ENCODE data around the gene GPR4. TPM values are rescaled to one million over a fixed set of nuclear protein-coding genes. Genes with fewer than 3 reads are reported as not detected.

GPR4 gene
- total and polyA plus RNA-seq, 2 of the 4 experiments (the other 2 are of a cell fraction) = 0.02 TPM; not detected in 1

DNA sequence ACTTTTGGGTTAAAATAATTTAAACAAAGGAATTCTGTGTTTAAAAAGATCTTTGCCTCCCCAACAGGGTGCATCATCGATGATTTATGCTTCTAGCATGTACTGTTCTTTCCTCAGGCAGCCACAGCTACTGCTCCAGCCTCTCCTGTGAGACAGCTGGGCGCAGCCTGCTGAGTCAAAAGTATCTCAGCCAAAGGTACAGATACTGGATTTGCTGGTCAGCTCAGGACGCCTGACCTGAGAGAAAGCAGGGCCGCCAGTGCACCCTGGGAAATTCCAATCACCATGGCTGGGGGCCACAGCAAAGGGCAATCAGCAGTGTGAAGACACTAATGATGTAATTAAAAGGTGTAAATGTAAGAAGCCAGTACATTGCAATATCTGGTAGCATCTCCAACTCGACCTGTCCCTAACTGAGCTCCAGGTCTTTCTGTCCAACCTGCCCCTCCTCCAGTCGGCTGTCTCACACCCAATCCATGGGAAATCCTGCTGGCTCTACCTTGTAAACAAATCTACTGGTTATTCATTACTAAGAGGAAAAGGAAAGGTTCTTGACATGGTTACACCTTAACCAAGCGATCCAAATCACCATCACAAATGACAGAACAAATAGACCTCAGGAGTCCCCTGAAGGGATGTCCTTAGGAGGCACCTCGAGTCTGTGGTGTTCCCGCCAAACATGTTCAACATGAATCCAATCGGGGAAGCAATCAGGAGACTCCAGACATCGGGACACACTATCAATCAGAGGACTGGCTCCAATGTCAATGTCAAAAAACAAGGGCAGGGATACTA is 24.7 kb downstream of the GPR4 start:
- H3K18ac ChIP-seq (ENCODE audit: low read depth, low read length) = peak overlapping the region; percentile 80
- H3K4me2 ChIP-seq (ENCODE audit: low read depth, low read length) = peak overlapping the region; percentile 66
- peak overlapping the region; percentile 95 for H4K5ac ChIP-seq (ENCODE audit: low read depth, low read length)
- H3K14ac ChIP-seq (replicated peaks; ENCODE audit: low read depth, low read length) = peak overlapping the region; percentile 74
- intact Hi-C loops (cut with micrococcal nuclease) = no loop called here
- peak overlapping the region; percentile 72; the same call in 1 of the 2 replicates for H2AK5ac ChIP-seq (ENCODE audit: low read depth, low read length)
- peaks cover 11% of the 10 kb centered on the region for H4K20me1 ChIP-seq (ENCODE audit: insufficient read depth, low read length)
- peak overlapping the region; percentile 66 for H2AK9ac ChIP-seq (replicated peaks; ENCODE audit: low read depth, low read length, poor library complexity)
- peak overlapping the region; percentile 87 for H3K27ac ChIP-seq (ENCODE audit: insufficient read depth, low read length)
- H2BK15ac ChIP-seq (ENCODE audit: low read depth, low read length) = peak overlapping the region; percentile 79
- no peaks in the 10 kb centered on the region for H3K9me3 ChIP-seq (ENCODE audit: control insufficient read depth, insufficient read depth, low read length)
- whole genome bisulfite sequencing, 2 experiments (ENCODE audit: extremely low coverage in 2 of 2, insufficient read length in 1 of 2) = 27% methylated on average over 3 of the region's 11 CpGs; no CpG with 5 or more reads in 1 of the 2 experiments
- in situ Hi-C loops (cut with MboI; ENCODE audit: low sequenced_read_pairs) = no loop called here
- peak overlapping the region; percentile 74 to 77 for H4K8ac ChIP-seq (ENCODE audit: low read depth in 2 of 2, low read length in 2 of 2)
- peaks cover 11% of the 10 kb centered on the region for H3K9me1 ChIP-seq (ENCODE audit: insufficient read depth, low read length)
- H3K79me1 ChIP-seq (ENCODE audit: low read depth in 1 of 2, low read length in 2 of 2) = peaks cover 34 to 72% of the 10 kb centered on the region in 2 experiments
- dilution Hi-C loops (cut with HindIII; ENCODE audit: low sequenced_read_pairs, unreplicated experiment) = no loop called here
- peak overlapping the region; percentile 93 for H2BK5ac ChIP-seq (ENCODE audit: low read depth, low read length, poor library complexity, severe bottlenecking)
- peak; percentile 96 for ATAC-seq (ENCODE audit: low read depth)
- peak overlapping the region; percentile 2; the same call in 1 of the 2 replicates for H3K9ac ChIP-seq (ENCODE audit: low read depth, low read length)
- H3K56ac ChIP-seq (ENCODE audit: extremely low read depth, insufficient read depth, low read length) = peak overlapping the region; percentile 37; the same call in 1 of the 2 replicates
- H2BK120ac ChIP-seq (ENCODE audit: low read depth, low read length) = peak overlapping the region; percentile 74
- H3K4me1 ChIP-seq (ENCODE audit: control insufficient read depth, insufficient read depth, low read length) = peaks cover 17% of the 10 kb centered on the region
- ChIA-PET POLR2A (ENCODE audit: unreplicated experiment) (interaction anchor here (0.5 kb wide), 1 partner anchor 42 kb away, joined by 6 read pairs; no protein-coding TSS in a partner anchor), CTCF (interaction anchor here (1.0 kb wide), 1 partner anchor 10 kb away, joined by 3 read pairs; no protein-coding TSS in a partner anchor)
- peak overlapping the region; percentile 75; the same call in 1 of the 2 replicates for H3K23ac ChIP-seq (ENCODE audit: low read depth, low read length)
- no peaks in the 10 kb centered on the region for H3K36me3 ChIP-seq (ENCODE audit: control insufficient read depth, insufficient read depth, low read length)
- no TSS peak for BruUV-seq (replicated peaks)
- H3K4ac ChIP-seq (ENCODE audit: low read depth, low read length) = peak overlapping the region; percentile 89
- no peak overlapping the region for H2AFZ ChIP-seq (replicated peaks; ENCODE audit: low read length, poor library complexity)
- H3K4me3 ChIP-seq (ENCODE audit: insufficient read depth, low read depth, low read length) = no peak overlapping the region
- H4K91ac ChIP-seq (ENCODE audit: insufficient read depth, low read depth, low read length) = peak overlapping the region; percentile 69
- H2BK20ac ChIP-seq (ENCODE audit: low read depth, low read length) = peak overlapping the region; percentile 84
- DNase-seq = peak; percentile 95
- no peaks in the 10 kb centered on the region for H3K27me3 ChIP-seq (ENCODE audit: control insufficient read depth, insufficient read depth, low read length)
- TF ChIP-seq NFE2L2 (IDR thresholded peaks at IDR 0.05; ENCODE audit: low read depth, low read length) = peak; percentile 34; the same call in 1 of the 2 replicates
- no peak for TF ChIP-seq CHD1 (IDR thresholded peaks at IDR 0.05; ENCODE audit: low read depth, low read length)
- no peak for TF ChIP-seq RFX5 (IDR thresholded peaks at IDR 0.05; ENCODE audit: low read depth, low read length)
- no peak; the same call in 1 of the 2 replicates for TF ChIP-seq CEBPB (IDR thresholded peaks at IDR 0.05; ENCODE audit: low read depth, low read length)
- no peak for TF ChIP-seq POLR2A (IDR thresholded peaks at IDR 0.05; ENCODE audit: low read depth, low read length)
- TF ChIP-seq RCOR1 (IDR thresholded peaks at IDR 0.05; ENCODE audit: insufficient replicate concordance, low read length) = no peak
- TF ChIP-seq SMC3 (IDR thresholded peaks at IDR 0.05; ENCODE audit: low read depth, low read length) = no peak; the same call in 1 of the 2 replicates
- no peak for TF ChIP-seq ELK1 (IDR thresholded peaks at IDR 0.05; ENCODE audit: borderline replicate concordance, low read depth, low read length)
- TF ChIP-seq, protein P1, sequence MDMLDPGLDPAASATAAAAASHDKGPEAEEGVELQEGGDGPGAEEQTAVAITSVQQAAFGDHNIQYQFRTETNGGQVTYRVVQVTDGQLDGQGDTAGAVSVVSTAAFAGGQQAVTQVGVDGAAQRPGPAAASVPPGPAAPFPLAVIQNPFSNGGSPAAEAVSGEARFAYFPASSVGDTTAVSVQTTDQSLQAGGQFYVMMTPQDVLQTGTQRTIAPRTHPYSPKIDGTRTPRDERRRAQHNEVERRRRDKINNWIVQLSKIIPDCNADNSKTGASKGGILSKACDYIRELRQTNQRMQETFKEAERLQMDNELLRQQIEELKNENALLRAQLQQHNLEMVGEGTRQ (IDR thresholded peaks at IDR 0.05; ENCODE audit: low read depth, low read length) = no peak
- TF ChIP-seq MAFK (IDR thresholded peaks at IDR 0.05; ENCODE audit: low read depth, low read length) = peak; percentile 61
- TF ChIP-seq MXI1 (IDR thresholded peaks at IDR 0.05; ENCODE audit: borderline replicate concordance, low read depth, low read length) = no peak
- TF ChIP-seq RAD21 (IDR thresholded peaks at IDR 0.05; ENCODE audit: low read length) = no peak; the same call in 1 of the 2 replicates
- TF ChIP-seq, protein P2, sequence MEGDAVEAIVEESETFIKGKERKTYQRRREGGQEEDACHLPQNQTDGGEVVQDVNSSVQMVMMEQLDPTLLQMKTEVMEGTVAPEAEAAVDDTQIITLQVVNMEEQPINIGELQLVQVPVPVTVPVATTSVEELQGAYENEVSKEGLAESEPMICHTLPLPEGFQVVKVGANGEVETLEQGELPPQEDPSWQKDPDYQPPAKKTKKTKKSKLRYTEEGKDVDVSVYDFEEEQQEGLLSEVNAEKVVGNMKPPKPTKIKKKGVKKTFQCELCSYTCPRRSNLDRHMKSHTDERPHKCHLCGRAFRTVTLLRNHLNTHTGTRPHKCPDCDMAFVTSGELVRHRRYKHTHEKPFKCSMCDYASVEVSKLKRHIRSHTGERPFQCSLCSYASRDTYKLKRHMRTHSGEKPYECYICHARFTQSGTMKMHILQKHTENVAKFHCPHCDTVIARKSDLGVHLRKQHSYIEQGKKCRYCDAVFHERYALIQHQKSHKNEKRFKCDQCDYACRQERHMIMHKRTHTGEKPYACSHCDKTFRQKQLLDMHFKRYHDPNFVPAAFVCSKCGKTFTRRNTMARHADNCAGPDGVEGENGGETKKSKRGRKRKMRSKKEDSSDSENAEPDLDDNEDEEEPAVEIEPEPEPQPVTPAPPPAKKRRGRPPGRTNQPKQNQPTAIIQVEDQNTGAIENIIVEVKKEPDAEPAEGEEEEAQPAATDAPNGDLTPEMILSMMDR (conservative IDR thresholded peaks at IDR 0.05; ENCODE audit: low read depth, low read length) = no peak
